Measurements from ENCODE around the gene IL27RA. TPM values are rescaled to one million over a fixed set of nuclear protein-coding genes. Genes with fewer than 3 reads are reported as not detected.

The IL27RA gene
- 1 to 10 TPM; 2.7 to 8.5 (median 2.9) TPM for polyA plus RNA-seq

DNA sequence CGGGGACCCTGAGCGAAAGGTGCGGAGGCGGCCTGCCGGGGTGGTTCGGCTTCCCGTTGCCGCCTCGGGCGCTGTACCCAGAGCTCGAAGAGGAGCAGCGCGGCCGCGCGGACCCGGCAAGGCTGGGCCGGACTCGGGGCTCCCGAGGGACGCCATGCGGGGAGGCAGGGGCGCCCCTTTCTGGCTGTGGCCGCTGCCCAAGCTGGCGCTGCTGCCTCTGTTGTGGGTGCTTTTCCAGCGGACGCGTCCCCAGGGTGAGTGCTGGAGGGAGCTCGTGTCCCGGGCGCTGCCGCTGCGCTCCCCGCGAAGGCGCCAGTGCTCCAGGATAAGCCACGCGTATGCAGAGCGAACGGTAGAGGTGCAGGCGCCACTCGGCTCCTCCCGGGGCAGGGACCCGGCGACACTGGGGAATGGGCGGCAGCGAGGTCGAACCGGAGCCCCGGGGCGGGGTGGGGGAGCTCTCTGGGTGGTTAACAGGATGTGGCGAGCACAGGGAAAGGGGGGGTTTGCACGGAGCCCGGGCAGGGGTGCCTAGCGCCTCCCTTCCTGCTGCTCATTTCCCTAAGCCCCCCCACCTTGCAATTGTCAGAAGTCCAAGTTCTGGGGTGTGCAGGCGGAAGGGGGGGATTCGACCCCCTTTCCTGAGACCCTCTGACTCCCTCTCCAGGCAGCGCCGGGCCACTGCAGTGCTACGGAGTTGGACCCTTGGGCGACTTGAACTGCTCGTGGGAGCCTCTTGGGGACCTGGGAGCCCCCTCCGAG is at the start of gene IL27RA:
IL27RA (plus strand) TSS at position 44 of the 762 bp plus-strand sequence; CDS start at position 155, 111 bp downstream.
- 0 to 1% (median 1%) methylated on average over 54 to 63 of the region's 63 CpGs for WGBS, 3 donors
- H3K27ac ChIP-seq (ENCODE audit: low read depth, low read length): no peak within 1 kb of the TSS

DNA sequence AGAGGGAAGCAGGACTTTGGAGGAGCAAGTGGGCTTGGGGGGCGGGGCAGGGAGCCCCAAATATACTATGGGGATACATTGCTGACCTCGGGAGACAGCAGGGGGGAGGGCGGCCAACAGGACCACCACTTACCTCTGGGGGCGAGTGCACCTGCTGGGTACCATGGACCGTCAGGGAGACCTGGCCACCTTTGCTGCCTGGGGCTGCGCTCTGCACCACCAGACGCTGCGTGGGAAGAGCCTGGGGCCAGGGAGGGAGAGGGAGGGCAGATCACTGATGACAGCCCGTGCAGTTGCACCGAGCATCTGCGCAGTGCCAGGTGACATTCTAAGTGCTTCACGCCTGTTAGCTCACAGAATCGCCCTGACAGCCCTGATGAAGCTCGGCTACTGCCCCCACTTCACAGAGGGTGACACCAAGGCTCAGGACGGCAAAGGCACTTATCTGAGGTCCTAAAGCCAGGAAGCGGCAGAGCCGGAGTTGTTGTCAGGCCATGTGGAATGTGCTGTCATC is 49.5 kb upstream of the IL27RA start:
- no peak overlapping the region for H3K27ac ChIP-seq (ENCODE audit: low read depth, low read length)
- WGBS, 3 donors: 93 to 97% (median 95%) methylated on average over 17 of the region's 17 CpGs

DNA sequence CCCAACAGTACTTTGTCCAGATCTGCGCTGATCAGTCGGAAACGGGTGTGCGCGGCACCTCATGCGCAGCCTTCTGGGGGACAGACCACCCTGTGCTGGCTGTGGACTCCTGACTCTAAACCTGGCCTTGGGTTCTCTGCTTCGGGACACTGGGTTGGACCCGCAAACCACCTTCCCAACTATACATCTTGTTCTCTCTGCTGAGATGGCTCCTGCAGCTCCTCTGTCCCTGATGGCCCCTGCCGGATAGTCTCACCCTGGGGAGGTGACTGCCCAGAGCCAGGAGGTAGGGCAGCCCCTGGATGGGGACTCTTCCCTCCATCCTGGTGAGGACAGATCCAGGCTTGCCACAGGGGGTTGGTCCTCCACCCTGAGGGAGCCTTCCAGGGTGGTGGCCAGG is 48.8 kb upstream of the IL27RA start:
- no peak overlapping the region for H3K27ac ChIP-seq (ENCODE audit: low read depth, low read length)
- 96 to 100% (median 97%) methylated on average over 9 of the region's 9 CpGs for WGBS, 3 donors

DNA sequence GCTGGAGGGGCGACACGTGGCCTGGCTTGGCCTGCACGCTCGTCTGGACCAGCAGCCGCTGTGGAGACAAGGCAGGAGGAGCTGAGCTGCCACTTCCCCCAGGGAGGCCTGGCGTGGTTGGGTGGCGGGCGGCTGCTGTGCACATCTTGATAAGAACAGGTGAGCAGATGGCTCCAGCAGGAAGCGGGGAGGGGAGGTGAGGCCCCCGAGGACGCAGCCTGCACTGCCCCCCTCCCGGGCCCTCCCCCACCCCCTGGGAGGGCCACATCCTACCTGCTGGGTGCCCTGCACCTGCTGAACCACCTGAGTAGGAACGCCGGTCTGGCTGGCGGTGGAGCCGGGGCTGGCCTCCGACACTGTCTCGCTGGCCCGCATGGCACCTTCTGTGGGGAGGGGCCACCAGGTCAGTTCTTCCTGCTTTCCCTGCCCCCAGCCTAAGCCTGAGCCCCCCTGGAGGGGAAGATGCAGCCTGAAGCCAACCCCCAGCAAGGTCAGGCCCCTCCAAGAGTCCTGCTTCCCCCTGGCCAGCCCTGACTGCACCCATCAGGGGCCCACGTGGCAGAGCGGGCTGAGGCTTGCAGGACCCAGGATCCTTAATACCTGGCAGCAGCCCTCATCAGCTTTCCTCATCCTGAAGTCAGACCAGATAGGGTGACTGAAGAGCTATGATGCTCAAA is 48.2 kb upstream of the IL27RA start:
- H3K27ac ChIP-seq (ENCODE audit: low read depth, low read length): no peak overlapping the region
- 82 to 86% (median 82%) methylated on average over 20 to 21 of the region's 21 CpGs for WGBS, 3 donors

DNA sequence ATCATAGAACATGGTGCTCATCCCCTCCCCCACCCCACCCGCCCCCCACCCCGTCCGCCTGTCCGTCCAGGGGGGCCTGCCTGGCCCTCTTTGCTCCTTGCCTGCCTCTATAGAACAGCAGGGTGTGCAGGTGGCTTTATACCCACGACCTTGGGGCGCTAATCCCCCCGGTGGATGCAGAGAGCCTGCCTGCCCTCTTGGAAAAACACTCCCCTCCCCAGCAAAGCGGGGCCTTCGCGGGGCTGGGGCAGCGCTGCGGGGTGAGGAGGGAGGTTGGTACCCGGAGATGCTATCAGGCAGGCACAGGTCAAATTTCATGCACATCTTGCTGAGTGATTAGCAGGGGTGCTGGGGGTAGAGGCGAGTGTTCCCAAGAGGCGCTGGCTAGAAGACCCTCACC is 47.4 kb upstream of the IL27RA start:
- 70 to 85% (median 81%) methylated on average over 14 to 15 of the region's 15 CpGs for WGBS, 3 donors
- no peak overlapping the region for H3K27ac ChIP-seq (ENCODE audit: low read depth, low read length)

DNA sequence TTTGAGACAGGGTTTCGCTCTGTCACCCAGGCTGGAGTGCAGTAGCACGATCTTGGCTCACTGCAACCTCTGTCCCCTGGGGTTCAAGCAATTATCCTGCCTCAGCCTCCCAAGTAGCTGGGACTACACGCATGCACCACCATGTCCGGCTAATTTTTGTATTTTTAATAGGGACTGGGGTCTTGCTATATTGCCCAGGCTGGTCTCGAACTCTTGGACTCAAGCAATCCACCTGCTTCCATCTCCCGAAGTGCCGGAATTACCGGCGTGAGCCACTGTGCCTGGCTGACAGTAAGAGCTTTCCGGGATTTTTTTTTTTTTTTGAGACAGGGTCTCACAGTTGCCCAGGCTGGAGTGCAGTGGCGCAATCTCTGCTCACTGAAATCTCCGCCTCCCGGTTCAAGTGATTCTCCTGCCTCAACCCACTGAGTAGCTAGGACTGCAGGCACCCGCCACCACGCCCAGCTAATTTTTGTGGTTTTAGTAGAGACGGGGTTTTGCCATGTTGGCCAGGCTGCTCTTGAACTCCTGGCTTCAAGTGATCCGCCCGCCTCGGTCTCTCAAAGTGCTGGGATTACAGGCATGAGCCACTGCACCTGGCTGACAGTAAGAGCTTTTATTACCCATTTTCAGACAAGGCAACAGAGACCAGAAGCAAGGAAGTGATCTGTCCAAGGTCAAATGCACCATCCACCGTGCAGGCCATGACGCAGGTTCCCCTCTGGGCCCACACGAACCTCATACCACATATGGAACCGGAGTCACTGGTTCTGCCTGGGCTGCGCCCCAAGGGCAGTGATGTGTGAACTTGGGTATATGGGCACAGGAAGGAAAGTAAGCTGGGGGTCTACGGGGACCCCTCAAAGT is 46.5 kb upstream of the IL27RA start:
- no peak overlapping the region for H3K27ac ChIP-seq (ENCODE audit: low read depth, low read length)
- WGBS, 3 donors: 83 to 89% (median 84%) methylated on average over 25 of the region's 25 CpGs

DNA sequence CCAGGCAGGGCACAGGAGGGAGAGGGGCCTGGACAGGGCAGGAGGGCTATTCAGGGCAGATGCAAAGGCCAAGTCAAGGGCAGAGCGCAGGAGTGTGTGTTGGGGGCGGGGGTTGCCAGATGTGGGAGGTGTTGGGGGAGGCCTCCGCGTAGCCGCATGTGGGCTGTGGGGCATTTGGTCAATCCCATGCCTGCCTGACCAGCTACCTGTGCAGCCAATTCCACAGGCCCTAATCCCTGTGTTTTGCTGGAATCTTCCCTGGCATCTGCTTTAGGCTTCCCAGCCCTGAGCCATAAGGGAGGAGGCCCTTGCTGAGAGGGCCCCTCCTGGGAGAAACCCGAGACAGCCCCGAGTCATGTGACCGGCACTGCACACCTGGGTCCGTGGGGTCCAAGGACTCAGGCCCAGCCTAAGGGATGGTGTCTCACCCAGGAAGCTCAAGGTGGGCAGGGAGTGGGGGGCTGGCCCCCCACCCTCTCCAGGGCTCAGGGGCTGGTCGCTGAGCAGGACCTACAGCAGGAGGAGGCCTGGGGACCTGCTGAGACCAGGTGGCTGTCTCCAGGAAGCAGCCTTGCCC is 45.7 kb upstream of the IL27RA start:
- H3K27ac ChIP-seq (ENCODE audit: low read depth, low read length): no peak overlapping the region
- 65 to 72% (median 65%) methylated on average over 9 to 10 of the region's 10 CpGs for WGBS, 3 donors

DNA sequence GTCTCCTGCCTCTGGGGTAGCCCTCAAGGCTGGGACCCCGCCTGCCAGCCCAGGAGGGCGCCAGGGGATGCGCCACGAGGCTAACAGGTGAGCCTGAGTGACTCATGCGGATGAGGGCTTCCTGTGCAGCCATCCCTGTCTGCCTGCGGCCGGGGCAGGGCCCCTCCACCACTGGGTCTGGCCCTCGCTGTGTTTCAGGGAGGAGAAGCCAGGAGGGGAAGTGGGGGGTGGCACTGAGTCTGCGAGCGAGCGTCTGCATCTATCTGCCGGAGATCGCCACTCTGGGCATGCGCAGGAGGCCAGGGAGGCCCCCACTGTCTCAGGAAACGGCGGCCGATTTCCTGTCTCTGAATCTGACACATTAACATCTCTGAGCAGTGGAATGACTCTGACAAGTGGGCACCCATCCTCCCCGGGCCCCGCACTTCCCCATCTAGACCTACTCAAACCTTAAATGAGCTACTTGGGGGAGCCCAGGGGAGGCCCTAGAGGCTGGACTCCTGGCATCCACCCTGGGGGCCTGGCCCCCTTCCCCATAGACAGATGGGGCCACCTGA is 45.1 kb upstream of the IL27RA start:
- no peak overlapping the region for H3K27ac ChIP-seq (ENCODE audit: low read depth, low read length)
- WGBS, 3 donors: 18 to 59% (median 26%) methylated on average over 18 to 19 of the region's 19 CpGs

DNA sequence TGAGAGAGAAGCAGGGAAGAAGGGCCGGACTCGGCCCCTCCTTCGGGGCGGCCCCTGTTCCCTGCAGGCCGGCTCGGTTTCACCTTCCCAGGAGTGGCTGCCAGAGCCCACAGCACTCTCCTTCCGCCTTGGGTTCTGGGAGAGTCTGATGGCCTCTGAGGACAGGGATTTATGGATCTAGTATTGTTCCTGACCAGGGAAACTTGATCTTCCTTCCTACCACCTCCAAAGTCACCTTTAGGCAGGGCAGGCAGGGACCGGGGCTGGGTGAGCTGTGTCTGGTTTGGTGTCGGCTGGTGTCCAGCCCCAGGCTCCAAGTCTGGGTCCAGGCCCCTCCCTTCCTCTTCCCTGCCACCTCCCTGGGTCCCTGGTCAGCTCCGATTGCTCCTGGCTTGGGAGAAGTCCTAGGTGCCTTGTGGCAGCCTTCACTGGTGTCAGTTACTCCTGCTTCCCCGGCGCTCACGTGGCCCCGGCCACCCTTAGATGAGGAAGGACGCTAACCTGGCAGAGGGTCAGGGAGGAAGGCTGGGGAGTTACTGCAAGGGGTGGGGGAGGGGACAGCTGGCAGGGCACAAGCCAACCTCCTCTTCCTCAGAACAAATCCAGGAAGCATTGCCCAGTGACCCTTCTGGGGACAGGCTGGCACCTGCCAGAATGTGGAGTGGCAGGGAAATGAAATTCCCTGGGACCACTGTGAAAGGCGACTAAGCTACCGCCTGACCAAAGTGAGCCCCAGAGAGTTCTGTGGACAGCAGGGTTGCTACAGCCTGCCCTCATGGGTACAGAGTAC is 44.3 kb upstream of the IL27RA start:
- H3K27ac ChIP-seq (ENCODE audit: low read depth, low read length): no peak overlapping the region
- WGBS, 3 donors: 30 to 66% (median 43%) methylated on average over 13 to 17 of the region's 17 CpGs

DNA sequence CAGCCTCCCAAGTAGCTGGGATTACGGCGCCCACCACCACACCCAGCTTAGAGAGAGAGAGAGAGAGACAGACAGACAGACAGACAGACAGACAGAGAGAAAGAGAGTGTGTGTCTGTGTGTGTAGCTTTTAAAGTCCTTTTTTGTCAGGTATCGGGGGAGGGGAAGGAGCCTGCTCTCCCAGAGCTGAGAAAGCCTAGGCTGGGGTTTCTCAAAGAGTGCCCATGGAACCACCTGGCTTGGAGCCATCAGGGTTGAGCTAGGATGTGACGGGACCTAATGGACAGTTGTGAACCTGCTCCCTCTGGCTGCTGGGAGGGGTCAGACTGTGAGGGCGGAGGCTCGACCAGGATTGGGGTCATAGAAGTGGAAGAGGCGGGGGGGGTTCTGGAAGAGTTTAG is 42.1 kb upstream of the IL27RA start:
- no peak overlapping the region for H3K27ac ChIP-seq (ENCODE audit: low read depth, low read length)
- WGBS, 3 donors: 84 to 90% (median 88%) methylated on average over 7 of the region's 7 CpGs

DNA sequence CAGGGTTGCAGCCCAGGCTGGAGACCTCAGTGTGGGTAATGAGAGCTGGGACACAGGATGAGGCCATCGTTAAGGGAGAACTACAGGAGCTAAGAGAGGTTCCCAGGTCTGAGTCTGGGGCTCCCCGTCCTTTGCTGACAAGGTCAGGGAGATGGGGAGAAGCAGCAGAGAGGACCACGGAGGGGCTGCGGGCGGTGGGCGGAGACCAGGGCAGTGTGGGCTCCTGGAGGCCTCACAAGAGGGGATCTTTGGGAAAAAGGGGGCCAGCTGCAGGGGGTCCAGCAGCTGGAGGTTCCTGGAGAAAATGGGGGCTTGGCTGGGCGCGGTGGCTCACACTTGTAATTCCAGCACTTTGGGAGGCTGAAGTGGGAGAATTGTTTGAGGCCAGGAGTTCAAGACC is 41.5 kb upstream of the IL27RA start:
- 85 to 93% (median 93%) methylated on average over 8 of the region's 8 CpGs for WGBS, 3 donors
- no peak overlapping the region for H3K27ac ChIP-seq (ENCODE audit: low read depth, low read length)

DNA sequence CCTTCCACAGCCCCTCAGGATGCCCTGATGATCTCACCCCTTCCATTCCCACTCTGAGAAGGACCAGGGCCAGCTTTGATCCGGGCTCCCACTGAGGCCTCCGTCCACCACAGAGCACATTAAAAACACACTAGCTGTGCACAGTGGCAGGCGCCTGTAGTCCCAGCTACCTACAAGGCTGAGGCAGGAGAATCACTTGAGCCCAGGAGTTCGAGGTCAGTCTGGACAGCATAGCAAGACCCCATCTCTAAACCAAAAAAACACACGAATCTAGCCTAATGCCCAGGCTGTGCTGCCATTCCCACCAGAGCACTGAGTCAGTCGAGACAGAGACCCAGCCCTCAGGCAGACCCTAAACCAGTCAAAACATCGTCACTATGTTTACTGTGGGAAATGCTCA is 39.5 kb upstream of the IL27RA start:
- no peak overlapping the region for H3K27ac ChIP-seq (ENCODE audit: low read depth, low read length)
- WGBS, 3 donors: 95 to 96% (median 96%) methylated on average over 7 of the region's 7 CpGs

DNA sequence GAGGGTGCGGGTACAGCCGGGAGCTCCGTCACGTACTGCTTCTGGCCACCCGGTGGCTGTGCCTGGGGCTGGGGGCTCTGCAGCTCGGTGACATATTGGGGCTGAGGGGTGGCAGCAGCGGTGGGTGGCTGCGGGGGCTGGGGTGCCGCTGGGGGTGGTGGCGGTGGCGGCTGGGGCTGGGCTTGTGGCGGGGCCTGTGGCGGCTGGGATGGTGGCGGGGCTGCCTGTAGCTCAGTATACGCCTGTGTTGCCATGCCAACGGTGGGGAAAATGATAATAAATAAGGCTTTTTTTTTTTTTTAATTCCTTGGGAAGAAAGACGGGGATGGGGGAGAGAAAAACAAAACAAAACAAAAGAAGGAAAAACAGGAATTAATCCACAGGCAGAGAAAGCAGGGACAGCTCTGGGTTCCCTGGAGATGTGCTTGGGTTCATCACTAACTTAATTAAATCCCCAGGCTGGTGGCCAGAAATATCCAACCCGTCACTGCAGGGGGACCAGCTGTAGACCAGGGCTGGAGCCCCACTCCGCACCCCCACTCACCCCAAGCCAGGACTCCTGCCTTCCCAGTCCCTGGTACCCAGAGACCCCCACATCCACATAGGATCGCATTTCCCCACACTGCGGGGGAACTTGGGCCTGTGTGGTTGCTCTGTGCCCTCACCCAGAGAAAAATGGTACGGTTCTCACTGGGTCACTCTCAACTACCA is 37.8 kb upstream of the IL27RA start:
- no peak overlapping the region for H3K27ac ChIP-seq (ENCODE audit: low read depth, low read length)
- WGBS, 3 donors: 86 to 90% (median 89%) methylated on average over 22 of the region's 22 CpGs

DNA sequence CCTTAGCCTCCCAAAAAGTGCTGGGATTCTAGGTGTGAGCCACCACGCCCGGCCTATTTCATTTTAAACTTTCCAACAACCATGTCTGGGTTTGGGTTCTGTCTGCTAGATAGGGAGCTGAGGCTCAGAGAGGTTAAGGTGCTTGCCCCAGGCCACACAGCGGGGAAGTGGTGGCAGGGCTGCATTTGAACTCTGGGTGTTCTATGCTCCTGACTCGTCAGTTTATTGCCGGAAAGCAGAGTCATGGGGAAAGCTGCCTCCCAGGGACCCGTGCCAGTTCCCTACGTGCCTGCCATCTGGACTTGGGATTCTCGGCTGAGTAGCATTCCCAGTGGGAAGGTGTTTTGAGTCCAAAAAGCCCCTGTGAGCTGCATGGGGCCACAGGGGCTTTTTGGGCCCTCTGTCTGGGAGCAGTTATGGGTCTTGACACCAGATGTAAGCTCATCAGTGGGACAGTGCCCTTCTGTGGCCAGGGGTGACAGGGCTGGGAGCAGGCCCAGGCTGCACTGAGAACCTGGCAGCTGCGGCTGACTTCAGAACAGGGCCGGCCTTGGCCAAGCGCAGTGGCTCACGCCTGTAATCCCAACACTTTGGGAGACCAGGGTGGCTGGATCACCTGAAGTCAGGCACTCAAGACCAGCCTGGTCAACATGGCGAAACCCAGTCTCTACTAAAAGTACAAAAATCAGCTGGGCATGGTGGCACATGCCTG is 36.4 kb upstream of the IL27RA start:
- 52 to 87% (median 82%) methylated on average over 13 of the region's 13 CpGs for WGBS, 3 donors
- no peak overlapping the region for H3K27ac ChIP-seq (ENCODE audit: low read depth, low read length)

DNA sequence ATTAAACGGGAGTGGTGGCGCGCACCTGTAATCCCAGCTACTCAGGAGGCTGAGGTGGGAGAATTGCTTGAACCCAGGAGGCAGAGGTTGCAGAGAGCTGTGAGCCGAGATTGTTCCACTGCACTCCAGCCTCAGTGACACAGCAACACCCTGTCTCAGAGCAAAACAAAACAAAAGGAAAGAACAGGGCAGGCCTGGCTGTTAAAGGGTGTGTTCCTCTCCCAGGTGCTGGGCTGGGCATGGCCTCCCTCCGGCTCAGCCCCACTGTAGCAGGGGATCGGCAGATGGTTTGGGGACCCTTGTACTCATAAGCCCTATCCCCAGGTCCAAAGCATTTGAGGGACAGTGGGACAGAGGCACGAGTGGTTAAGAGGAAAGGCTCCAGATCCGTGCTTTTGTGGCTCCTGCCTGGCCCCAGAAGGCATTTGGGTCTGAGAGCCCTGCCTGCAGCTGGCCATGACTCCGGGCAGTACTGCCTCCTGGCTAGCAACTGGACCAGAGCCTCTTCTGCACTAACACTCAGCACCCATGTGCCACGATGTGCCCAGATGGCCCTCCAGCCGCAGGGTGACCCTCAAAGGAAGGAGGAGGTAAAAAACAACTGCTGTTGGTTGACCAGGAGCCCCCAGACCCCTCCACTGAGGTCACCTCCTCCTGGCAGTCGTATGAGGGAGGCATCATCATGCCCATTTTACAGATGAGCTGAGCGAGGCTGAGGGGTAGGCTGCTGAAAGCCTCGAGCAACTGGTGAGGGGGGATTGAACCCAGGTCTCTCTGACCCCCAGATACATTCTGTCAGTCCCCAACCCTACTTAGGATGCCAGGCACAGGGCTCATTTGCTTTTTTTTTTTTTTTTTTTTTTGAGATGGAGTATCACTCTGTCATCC is 35.4 kb upstream of the IL27RA start:
- 81 to 93% (median 92%) methylated on average over 14 of the region's 14 CpGs for WGBS, 3 donors
- H3K27ac ChIP-seq (ENCODE audit: low read depth, low read length): no peak overlapping the region

Data from adipose tissue (tissue), 3 donors.